ENCODE data around the gene C14orf93.
"Not testable (repeated sequence)": the region's sequence is repeated elsewhere in the genome, so short reads cannot be mapped to it uniquely, and the experiment has no call there.

The C14orf93 gene

GRCh38 chr14:22974530-22975313 lies 35.2 kb downstream of the C14orf93 start:
- no peak for DNase-seq (ENCODE audit: low read depth in 2 of 2)

- no peak for DNase-seq (ENCODE audit: low read depth in 2 of 2)
Observed at GRCh38 chr14:22973217-22974032, 36.5 kb downstream of the C14orf93 start.

- no peak for DNase-seq (ENCODE audit: low read depth in 2 of 2)
Observed at GRCh38 chr14:22972313-22972930, 37.5 kb downstream of the C14orf93 start.

- DNase-seq (ENCODE audit: low read depth in 2 of 2), result no peak
Observed at GRCh38 chr14:22971152-22971551, 38.8 kb downstream of the C14orf93 start.

GRCh38 chr14:22966783-22967269 lies 43.1 kb downstream of the C14orf93 start:
- no peak for DNase-seq (ENCODE audit: low read depth in 2 of 2)

GRCh38 chr14:22965916-22966782 lies 43.8 kb downstream of the C14orf93 start:
- not testable (repeated sequence) for DNase-seq (ENCODE audit: low read depth in 2 of 2)

GRCh38 chr14:22962061-22962676 lies 47.8 kb downstream of the C14orf93 start:
- no peak for DNase-seq (ENCODE audit: low read depth in 2 of 2)

GRCh38 chr14:22955702-22956569 lies 54.0 kb downstream of the C14orf93 start:
- no peak for DNase-seq (ENCODE audit: low read depth in 2 of 2)

- DNase-seq (ENCODE audit: low read depth in 2 of 2), result no peak
Observed at GRCh38 chr14:22952418-22952817, 57.5 kb downstream of the C14orf93 start.

GRCh38 chr14:22951795-22952194 lies 58.1 kb downstream of the C14orf93 start:
- not testable (repeated sequence) for DNase-seq (ENCODE audit: low read depth in 2 of 2)

GRCh38 chr14:22945642-22946041 lies 64.3 kb downstream of the C14orf93 start:
- no peak for DNase-seq (ENCODE audit: low read depth in 2 of 2)

- DNase-seq (ENCODE audit: low read depth in 2 of 2), result no peak
Observed at GRCh38 chr14:22939684-22940083, 70.3 kb downstream of the C14orf93 start.
